ENCODE results near the gene NFIX. TPM values are rescaled to one million over a fixed set of nuclear protein-coding genes. Genes with fewer than 3 reads are reported as not detected.
"Not testable (repeated sequence)": the region's sequence is repeated elsewhere in the genome, so short reads cannot be mapped to it uniquely, and the experiment has no call there.

The NFIX gene
- polyA plus RNA-seq, 3 donors = 0.25 to 3.7 (median 0.90) TPM

GRCh38 chr19:12975221-12975741, 20.0 kb upstream of the NFIX start:
- no peaks in the 10 kb centered on the region for H3K79me2 ChIP-seq (ENCODE audit: insufficient read depth, low read length)
- H3K9me3 ChIP-seq (replicated peaks in 1 of 2; ENCODE audit: control insufficient read depth in 1 of 2, insufficient read depth in 1 of 2, low read length in 2 of 2) = no peaks in the 10 kb centered on the region
- Mint-ChIP-seq H3K4me1 (peaks cover 2% of the 10 kb centered on the region), H3K27me3 (ENCODE audit: low read depth in 3 of 3) (peaks cover 2 to 10% (median 7%) of the 10 kb centered on the region in 3 donors), H3K27ac (no peak overlapping the region), H3K9me3 (no peaks in the 10 kb centered on the region), H3K4me3 (no peak overlapping the region), H3K36me3 (no peaks in the 10 kb centered on the region)
- intact Hi-C loops (cut with micrococcal nuclease) = loop anchor here in 1 of 2 donors (10.0 kb wide), 1 partner anchor 290 kb away; no protein-coding TSS in a partner anchor
- H3K27ac ChIP-seq (ENCODE audit: low read depth in 1 of 2, low read length in 2 of 2) = no peak overlapping the region
- H3K27me3 ChIP-seq (ENCODE audit: control insufficient read depth in 2 of 2, insufficient read depth in 2 of 2, low read length in 2 of 2) = peaks cover 0 to 2% of the 10 kb centered on the region in 2 donors
- H2AFZ ChIP-seq (ENCODE audit: insufficient read depth, low read depth, low read length, poor library complexity, severe bottlenecking) = no peak overlapping the region
- no peaks in the 10 kb centered on the region for H4K20me1 ChIP-seq (ENCODE audit: insufficient read depth, low read length)
- WGBS (ENCODE audit: insufficient coverage) = 71% methylated on average over 10 of the region's 17 CpGs
- no peaks in the 10 kb centered on the region for H3K4me1 ChIP-seq (ENCODE audit: control insufficient read depth in 1 of 2, insufficient read depth in 2 of 2, low read length in 2 of 2)
- no peak overlapping the region for H3K9ac ChIP-seq (ENCODE audit: insufficient read depth, low read length, poor library complexity, severe bottlenecking)
- no peak overlapping the region for H3K4me3 ChIP-seq (replicated peaks in 1 of 3; ENCODE audit: low read depth in 2 of 3, low read length in 3 of 3)
- no peak for TF ChIP-seq CTCF (IDR thresholded peaks at IDR 0.05)
- no peaks in the 10 kb centered on the region for H3K36me3 ChIP-seq (replicated peaks in 1 of 2; ENCODE audit: control insufficient read depth in 1 of 2, insufficient read depth in 2 of 2, low read length in 2 of 2)
- no peak for DNase-seq
- no peak overlapping the region for H3K4me2 ChIP-seq (replicated peaks; ENCODE audit: extremely low read depth, low read length, poor library complexity, severe bottlenecking)

GRCh38 chr19:12976109-12976508, 19.2 kb upstream of the NFIX start:
- H3K27me3 ChIP-seq (ENCODE audit: control insufficient read depth in 2 of 2, insufficient read depth in 2 of 2, low read length in 2 of 2); H3K36me3 ChIP-seq (replicated peaks in 1 of 2; ENCODE audit: control insufficient read depth in 1 of 2, insufficient read depth in 2 of 2, low read length in 2 of 2): not testable (repeated sequence)
- intact Hi-C loops (cut with micrococcal nuclease) = loop anchor here (2.0 to 10.0 kb wide), 2 partner anchors 119 to 289 kb away; no protein-coding TSS in a partner anchor

More at GRCh38 chr19:12976109-12976508, 19.2 kb upstream of the NFIX start:
- not testable (repeated sequence) for H3K4me2 ChIP-seq (replicated peaks; ENCODE audit: extremely low read depth, low read length, poor library complexity, severe bottlenecking); H3K4me1 Mint-ChIP-seq; DNase-seq; H3K36me3 Mint-ChIP-seq; H3K79me2 ChIP-seq (ENCODE audit: insufficient read depth, low read length); H3K9me3 Mint-ChIP-seq; H3K4me3 Mint-ChIP-seq; H4K20me1 ChIP-seq (ENCODE audit: insufficient read depth, low read length); H3K4me1 ChIP-seq (ENCODE audit: control insufficient read depth in 1 of 2, insufficient read depth in 2 of 2, low read length in 2 of 2); H3K27ac ChIP-seq (ENCODE audit: low read depth in 1 of 2, low read length in 2 of 2); H3K4me3 ChIP-seq (replicated peaks in 1 of 3; ENCODE audit: low read depth in 2 of 3, low read length in 3 of 3); H3K9me3 ChIP-seq (replicated peaks in 1 of 2; ENCODE audit: control insufficient read depth in 1 of 2, insufficient read depth in 1 of 2, low read length in 2 of 2); H3K9ac ChIP-seq (ENCODE audit: insufficient read depth, low read length, poor library complexity, severe bottlenecking); H2AFZ ChIP-seq (ENCODE audit: insufficient read depth, low read depth, low read length, poor library complexity, severe bottlenecking)
- Mint-ChIP-seq H3K27me3 (ENCODE audit: low read depth in 3 of 3) (peaks cover 2 to 11% (median 10%) of the 10 kb centered on the region in 3 donors), H3K27ac (peak overlapping the region in 1 of 7 donors; percentile 30)
- 96% methylated on average over 6 of the region's 7 CpGs for WGBS (ENCODE audit: insufficient coverage)
